GM19372 (cell line): ENCODE measurements around the gene LCN10.
"Not testable (repeated sequence)": the region's sequence is repeated elsewhere in the genome, so short reads cannot be mapped to it uniquely, and the experiment has no call there.

ENCODE experiments used
- ATAC-seq: cut with Tn5 transposase; IDR thresholded peaks from one replicate; pipeline ENCODE4 v1.9.1; 2021; ENCODE audit warnings: mild to moderate bottlenecking, low read depth, moderate library complexity; ENCODE audit not compliant: unreplicated experiment

LCN10 gene

GRCh38 chr9:136742591-136743391 lies at the start of gene LCN10:
Gene LCN10 (minus strand): TSS chr9:136742940. CDS start chr9:136742903, 37 bp downstream.
- no peak for ATAC-seq

DNA sequence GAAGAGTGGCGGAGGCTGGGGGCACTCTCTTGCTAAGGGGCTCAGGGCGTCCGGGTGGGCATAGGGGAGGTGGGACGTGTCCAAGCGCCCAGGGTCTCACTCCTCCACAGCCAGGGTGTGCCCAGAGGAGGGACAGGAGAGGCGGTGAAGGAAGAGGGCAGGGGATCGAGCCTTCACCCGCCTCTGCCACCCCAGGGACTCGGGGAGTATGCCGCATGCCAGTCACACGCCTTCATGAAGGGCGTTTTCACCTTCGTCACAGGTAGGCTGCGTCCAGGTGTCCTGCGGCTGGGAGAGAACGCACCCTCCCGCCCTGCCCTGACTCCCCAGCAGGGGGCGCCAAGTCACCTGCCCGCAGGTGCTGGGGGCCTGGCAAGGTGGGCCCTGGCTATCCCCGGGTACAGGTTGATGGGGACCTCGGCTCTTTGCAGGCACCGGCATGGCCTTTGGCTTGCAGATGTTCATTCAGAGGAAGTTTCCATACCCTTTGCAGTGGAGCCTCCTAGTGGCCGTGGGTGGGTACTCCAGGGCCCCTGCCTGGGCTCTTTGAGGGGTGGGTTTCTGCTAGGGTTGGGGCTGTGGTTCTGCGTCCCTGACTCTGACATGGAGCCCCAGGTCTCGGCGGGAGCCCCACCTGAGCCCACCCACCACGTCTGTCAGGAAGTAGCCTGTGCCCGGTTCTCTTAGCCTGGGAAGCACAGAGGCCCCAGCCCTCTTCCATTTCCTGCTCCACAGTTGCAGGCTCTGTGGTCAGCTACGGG lies 49.0 kb upstream of the LCN10 start:
- no peak for ATAC-seq

DNA sequence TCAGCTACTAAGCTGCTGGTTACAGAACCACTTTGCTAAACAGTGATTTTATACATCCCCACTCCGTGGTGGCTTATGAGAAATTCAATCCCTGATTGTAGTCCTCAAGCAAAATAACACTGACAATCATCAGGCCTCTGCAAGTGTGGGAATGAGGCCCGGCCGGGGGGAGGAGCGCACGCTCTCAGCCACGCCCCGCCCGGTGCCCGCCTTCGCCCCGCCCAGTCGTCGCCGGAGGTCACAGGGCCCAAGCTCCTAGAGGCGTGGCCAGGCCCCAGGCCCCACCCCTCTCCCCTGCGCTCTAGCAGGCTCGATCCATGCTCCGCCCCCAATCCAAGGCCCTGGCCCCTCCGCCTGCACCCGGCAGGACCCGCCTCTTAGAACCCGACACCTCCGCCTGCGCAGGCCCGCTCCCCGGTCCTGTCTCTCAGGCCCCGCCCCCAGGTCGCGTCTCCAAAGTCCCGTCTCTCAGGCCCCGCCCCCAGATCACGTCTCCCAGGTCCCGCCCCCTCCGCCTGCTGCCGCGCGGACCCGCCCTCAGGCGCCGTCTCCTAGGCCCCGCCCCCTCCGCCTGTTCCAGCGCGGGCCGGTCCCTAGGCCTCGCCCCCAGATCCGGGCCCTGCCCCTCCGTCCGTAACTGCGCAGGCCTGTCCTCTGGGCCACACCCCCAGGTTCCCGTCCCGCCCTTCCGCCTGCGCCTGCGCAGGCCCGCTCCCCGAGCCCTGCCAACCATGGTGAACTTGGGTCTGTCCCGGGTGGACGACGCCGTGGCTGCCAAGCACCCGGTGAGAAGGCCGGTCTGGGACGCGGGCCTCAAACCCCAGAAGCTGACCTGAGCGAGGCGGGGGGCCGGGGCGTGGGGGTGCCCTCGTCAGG lies 48.1 kb upstream of the LCN10 start, which contains the start of gene TMEM141:
Gene TMEM141, plus strand, starts transcription at position 705 of the 876 bp plus-strand sequence. Its CDS starts 27 bp downstream, at position 732.
- peak; percentile 83 for ATAC-seq

GRCh38 chr9:136789523-136789937 lies 46.8 kb upstream of the LCN10 start:
- ATAC-seq, result no peak

- ATAC-seq, result not testable (repeated sequence)
Observed at GRCh38 chr9:136788644-136789522, 46.1 kb upstream of the LCN10 start.

- no peak for ATAC-seq
Observed at GRCh38 chr9:136787690-136788400, 45.1 kb upstream of the LCN10 start.

GRCh38 chr9:136786983-136787382 lies 44.2 kb upstream of the LCN10 start:
- not testable (repeated sequence) for ATAC-seq

GRCh38 chr9:136786451-136786850 lies 43.7 kb upstream of the LCN10 start:
- no peak for ATAC-seq

- ATAC-seq, result not testable (repeated sequence)
Observed at GRCh38 chr9:136785565-136786355, 43.0 kb upstream of the LCN10 start.

DNA sequence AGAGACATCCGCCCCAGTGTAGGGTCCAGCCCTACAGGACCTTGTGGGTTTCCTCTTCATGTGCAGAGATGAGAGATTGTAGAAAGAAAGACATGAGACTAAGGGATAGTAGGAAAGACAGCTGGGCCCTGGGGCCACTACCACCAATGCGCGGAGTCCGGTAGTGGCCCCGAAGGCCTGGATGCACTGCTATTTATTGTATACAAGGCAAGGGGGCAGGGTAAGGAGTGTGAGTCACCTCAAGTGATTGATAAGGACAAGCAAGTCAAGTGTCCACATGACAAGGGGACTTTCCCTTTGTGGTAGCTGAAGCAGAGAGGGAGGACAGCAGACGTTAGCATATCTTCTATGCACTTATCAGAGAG lies 42.2 kb upstream of the LCN10 start:
- no peak for ATAC-seq

GRCh38 chr9:136784249-136784996 lies 41.7 kb upstream of the LCN10 start:
- no peak for ATAC-seq

DNA sequence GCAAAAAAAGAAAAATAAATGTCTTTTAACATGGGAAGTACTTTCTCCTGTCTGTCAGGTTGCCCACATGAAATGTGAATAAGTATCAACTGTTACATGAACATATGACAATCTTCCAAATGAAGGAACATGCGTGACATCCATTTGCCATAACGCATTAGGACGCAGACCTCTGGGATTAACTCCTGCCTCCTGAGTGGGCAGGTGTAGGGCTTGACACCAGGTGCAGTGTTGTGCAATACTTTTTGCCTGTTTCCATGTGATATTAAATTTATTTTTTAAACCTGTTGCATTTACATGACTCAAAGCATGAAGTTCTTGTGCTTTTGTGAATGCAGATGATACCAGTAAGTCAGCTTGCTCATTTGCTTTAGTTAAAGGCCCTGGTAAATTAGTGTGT lies 39.7 kb upstream of the LCN10 start:
- no peak for ATAC-seq

DNA sequence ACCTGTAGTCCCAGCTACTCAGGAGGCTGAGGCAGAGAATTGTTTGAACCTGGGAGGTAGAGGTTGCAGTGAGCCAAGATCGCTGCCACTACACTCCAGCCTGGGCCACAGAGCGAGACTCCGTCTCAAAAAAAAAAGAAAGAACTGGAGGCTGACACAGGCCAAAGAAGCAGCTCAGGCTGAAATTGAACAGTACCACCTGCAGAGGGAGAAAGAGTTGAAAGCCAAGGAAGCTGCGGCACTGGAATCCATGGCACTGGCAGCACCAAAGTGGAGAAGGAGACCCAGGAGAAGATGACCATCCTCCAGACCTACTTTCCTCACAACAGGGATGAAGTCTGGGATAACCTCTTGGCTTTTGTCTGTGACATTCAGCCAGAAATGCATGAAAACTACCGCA lies 37.1 kb upstream of the LCN10 start:
- no peak for ATAC-seq

DNA sequence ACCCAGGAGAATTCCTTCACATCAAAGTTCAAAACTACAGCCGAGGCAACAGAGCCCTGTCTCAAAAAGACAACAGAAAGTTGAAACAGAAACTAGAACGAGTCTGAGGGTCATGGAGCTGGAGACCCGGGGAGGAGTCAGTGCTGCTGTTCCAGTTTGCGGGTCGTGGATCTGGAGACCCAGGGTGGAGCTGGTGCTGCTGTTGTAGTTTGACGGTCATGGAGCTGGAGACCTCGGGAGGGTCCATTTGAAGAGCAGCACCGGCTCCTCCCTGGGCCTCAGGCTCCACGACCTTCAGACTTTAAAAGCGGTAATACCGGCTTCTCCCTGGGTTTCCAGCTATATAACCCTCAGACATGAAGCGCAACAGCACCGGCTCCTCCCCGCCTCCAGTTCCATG lies 34.6 kb upstream of the LCN10 start:
- ATAC-seq, result no peak

- no peak for ATAC-seq
Observed at GRCh38 chr9:136776947-136777346, 34.2 kb upstream of the LCN10 start.

- no peak for ATAC-seq
Observed at GRCh38 chr9:136775191-136775590, 32.5 kb upstream of the LCN10 start.

GRCh38 chr9:136774416-136775045 lies 31.8 kb upstream of the LCN10 start:
- no peak for ATAC-seq
